Activated CD8-positive, alpha-beta T cell treated with anti-CD3 and anti-CD28 coated beads for 36 hours (primary cell): ENCODE results near the gene IRF2BP2. TPM values are rescaled to one million over a fixed set of nuclear protein-coding genes. Genes with fewer than 3 reads are reported as not detected.
A peak's percentile ranks its signal among the peaks of the same experiment; 100 is the strongest.

Source experiments
- ATAC-seq: fragments of 200-7000 bp; cut with Tn5 transposase; one replicate; pipeline ENCODE4 v1.10.0; 2021; ENCODE audit warnings: mild to moderate bottlenecking, moderate library complexity
- CTCF ChIA-PET: fragments of 350-600 bp; sonication (Branson Sonifier 250); formaldehyde crosslinking; loops from one replicate; lab custom pipeline; 2021; ENCODE audit warnings: antibody characterized with exemption; lab: Charles Lee
- POLR2A ChIA-PET: fragments of 350-600 bp; sonication (Branson Sonifier 250); formaldehyde crosslinking; loops from one replicate; lab custom pipeline; 2021; ENCODE audit warnings: antibody characterized with exemption; lab: Charles Lee
- DNase-seq: peaks from one replicate; pipeline ENCODE4 v3.0.0-alpha.2; 2020
- H3K27ac Mint-ChIP-seq: one replicate; pipeline ENCODE4 v1.8.0; 2021; ENCODE audit warnings: mild to moderate bottlenecking, mixed read lengths
- H3K27me3 Mint-ChIP-seq: one replicate; pipeline ENCODE4 v1.8.0; 2021; ENCODE audit warnings: mixed read lengths
- H3K36me3 Mint-ChIP-seq: one replicate; pipeline ENCODE4 v1.8.0; 2021; ENCODE audit warnings: low read depth, mixed read lengths
- H3K4me1 Mint-ChIP-seq: one replicate; pipeline ENCODE4 v1.8.0; 2021; ENCODE audit warnings: low read depth, mixed read lengths
- H3K4me3 Mint-ChIP-seq: one replicate; pipeline ENCODE4 v1.8.0; 2021; ENCODE audit warnings: mild to moderate bottlenecking, moderate library complexity, mixed read lengths
- H3K9me3 Mint-ChIP-seq: one replicate; pipeline ENCODE4 v1.8.0; 2021; ENCODE audit warnings: mixed read lengths
- intact Hi-C: fragments of 100-400 bp; cut with micrococcal nuclease; formaldehyde crosslinking; loops from one replicate; pipeline ENCODE4 v1.10.0; 2022
- total RNA-seq, 2 experiments: library from RNA; stranded (reverse); gene quantifications; one replicate each; pipeline ENCODE4 v1.2.3, GENCODE V29; 2021
- TF ChIP-seq, protein P1 (sequence below): fragments of 200-600 bp; IDR thresholded peaks from one replicate; pipeline ENCODE4 v1.8.0; 2022; ENCODE audit warnings: antibody characterized with exemption, mild to moderate bottlenecking

IRF2BP2 gene
- total RNA-seq, 2 experiments from 2014 or later = 148 to 155 TPM

DNA sequence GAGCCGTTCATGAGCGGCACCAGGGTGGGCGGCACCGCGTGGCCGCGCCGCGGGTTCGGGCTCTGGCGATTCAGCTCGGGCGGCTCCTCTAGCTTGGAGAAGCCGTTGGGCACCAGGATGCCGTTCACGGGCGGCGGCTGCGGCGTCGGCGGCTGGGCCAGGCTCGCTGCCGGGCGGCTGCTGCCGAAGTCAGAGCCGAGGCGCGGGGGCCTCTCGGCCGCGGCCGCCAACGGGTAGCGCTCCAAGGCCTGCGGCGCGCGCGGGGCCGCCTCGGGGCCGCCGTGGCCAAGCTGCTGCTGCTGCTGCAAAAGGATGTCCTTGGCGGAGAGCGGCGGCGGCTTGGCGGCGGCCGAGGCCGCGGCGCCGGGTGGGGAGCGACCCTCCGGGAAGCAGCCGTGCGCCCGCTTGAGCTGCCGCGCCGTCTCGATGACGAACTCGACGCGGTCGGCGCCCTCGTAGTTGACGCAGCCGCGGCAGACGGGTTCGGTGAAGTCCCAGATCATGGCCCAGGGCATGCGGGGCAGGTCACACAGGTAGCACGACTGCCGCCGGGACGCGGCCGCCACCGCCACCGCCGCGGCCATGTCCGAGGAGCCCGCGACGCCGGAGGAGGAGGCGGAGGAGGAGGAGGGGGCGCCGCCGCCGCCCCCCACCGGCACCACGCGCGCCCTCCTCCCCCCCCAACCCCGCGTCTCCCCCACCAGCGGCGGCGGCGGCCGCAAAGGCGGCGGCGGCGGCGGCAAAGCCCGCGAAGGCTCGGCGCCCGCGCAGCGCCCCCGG is 877 bp downstream of the IRF2BP2 start:
- Mint-ChIP-seq H3K36me3 (peaks cover 46% of the 10 kb centered on the region), H3K4me3 (peak overlapping the region; percentile 71), H3K27me3 (no peaks in the 10 kb centered on the region), H3K27ac (peak overlapping the region; percentile 87), H3K9me3 (no peaks in the 10 kb centered on the region), H3K4me1 (peaks cover 31% of the 10 kb centered on the region)
- intact Hi-C loops = no loop called here
- TF ChIP-seq, protein P1, sequence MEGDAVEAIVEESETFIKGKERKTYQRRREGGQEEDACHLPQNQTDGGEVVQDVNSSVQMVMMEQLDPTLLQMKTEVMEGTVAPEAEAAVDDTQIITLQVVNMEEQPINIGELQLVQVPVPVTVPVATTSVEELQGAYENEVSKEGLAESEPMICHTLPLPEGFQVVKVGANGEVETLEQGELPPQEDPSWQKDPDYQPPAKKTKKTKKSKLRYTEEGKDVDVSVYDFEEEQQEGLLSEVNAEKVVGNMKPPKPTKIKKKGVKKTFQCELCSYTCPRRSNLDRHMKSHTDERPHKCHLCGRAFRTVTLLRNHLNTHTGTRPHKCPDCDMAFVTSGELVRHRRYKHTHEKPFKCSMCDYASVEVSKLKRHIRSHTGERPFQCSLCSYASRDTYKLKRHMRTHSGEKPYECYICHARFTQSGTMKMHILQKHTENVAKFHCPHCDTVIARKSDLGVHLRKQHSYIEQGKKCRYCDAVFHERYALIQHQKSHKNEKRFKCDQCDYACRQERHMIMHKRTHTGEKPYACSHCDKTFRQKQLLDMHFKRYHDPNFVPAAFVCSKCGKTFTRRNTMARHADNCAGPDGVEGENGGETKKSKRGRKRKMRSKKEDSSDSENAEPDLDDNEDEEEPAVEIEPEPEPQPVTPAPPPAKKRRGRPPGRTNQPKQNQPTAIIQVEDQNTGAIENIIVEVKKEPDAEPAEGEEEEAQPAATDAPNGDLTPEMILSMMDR = no peak
- DNase-seq (peak; percentile 83), ATAC-seq (peak; percentile 2)
- POLR2A ChIA-PET = interaction anchor here (0.8 to 6.9 kb wide), 21 partner anchors 9 to 552 kb away, joined by 3 to 132 read pairs (median 6); partner anchors contain the start of gene RBM34
- CTCF ChIA-PET = interaction anchor here (0.7 to 1.9 kb wide), 4 partner anchors 108 to 127 kb away, joined by 3 to 5 read pairs (median 4); no protein-coding TSS in a partner anchor

DNA sequence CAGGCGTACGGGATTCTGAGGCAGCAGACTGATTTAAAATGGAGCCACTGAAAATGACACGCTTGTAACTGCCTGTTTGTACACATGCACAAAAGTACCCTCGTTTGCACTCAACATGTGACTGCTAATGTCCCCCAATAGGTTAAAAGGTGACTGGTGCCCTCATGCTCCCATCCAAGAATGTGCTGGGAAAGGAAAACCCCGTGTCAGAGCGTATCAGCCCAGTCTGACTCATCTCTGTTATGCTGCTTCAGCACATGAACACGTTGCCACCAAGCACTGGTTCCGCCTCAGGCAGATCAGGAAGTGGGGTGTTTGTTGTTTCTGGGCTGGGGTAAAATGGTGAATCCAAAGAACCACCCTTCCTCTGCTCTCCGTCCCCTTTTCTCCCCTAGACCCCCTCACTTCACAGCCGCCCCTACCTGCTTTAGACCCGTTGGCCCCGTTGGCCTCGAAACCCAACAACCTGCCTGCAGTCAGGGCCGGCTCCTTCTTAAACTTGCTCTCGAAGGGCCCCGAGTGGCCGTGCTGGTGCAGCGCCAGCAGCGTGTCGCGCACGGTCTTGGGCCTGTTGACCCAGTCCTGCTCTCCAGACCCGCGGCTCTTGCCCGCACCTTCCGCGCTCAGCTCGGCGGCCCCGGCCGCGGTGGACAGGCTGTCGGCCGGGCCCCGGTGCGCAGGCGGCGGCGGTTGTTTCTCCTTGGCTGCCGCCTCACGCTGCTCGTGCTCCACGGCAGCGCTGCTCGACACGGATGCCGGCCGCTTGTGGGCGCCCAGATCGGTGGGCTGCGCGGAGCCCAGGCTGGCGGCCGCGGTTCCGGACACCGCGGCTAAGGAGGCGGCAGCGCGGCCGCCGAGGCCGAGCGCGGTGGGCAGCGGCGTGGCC is 1.7 kb downstream of the IRF2BP2 start:
- peaks cover 28% of the 10 kb centered on the region for H3K4me1 Mint-ChIP-seq
- ATAC-seq = peak; percentile 31
- TF ChIP-seq, protein P1 = no peak
- no peaks in the 10 kb centered on the region for H3K27me3 Mint-ChIP-seq
- DNase-seq = peak; percentile 88
- H3K36me3 Mint-ChIP-seq = peaks cover 50% of the 10 kb centered on the region
- POLR2A ChIA-PET = interaction anchor here (0.8 to 6.9 kb wide), 12 partner anchors 8 to 519 kb away, joined by 3 to 132 read pairs (median 12); no protein-coding TSS in a partner anchor
- H3K27ac Mint-ChIP-seq = peak overlapping the region; percentile 98
- CTCF ChIA-PET = interaction anchor here (0.7 to 1.7 kb wide), 3 partner anchors 108 to 128 kb away, joined by 3 to 5 read pairs (median 3); no protein-coding TSS in a partner anchor
- peak overlapping the region; percentile 87 for H3K4me3 Mint-ChIP-seq
- H3K9me3 Mint-ChIP-seq = no peaks in the 10 kb centered on the region
- intact Hi-C loops = no loop called here

DNA sequence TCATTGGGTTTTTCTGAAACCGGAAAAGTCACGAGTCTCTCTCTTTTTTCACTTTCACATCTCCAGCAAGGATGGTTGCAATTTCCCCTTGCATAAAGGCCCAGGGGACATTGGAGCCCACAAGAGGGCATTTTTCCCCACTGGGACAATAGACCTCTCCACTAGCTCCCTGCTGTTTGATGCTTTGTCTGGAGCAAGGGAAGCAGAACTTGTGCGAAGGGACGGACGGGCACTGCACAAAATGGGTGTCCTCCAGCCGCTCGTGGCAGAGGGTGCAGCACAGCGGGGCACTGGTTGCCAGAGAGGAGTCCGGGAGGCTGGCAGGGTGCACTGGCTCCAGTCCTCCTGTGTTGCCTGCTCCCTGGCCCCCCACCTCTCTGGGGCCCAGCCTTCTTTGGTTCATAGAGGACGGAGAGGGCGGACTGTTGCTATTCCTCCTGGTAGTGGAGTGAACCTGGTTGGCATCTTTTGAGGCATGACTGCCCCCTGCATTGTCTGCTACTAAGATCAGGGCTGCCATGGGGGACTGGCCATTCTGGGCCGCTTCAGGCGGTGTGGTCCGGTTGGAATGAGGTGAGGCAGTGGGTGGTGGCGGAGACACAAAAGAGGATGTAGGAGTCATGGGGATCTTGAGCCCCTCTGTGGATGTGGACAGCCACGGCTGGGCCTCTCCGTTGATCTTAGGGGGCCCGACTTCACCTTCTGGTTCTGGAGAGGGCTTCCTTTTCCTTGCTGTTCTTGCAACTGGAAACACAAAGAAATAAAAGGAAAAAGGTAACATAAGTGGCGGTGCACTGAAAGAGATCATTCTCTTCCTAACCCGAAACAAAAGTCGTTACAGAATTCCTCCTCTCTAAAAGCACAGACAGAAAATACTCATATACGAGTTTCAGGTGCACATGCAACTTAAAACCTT is 2.6 kb downstream of the IRF2BP2 start:
- DNase-seq = peak; percentile 41
- peak overlapping the region; percentile 87 for H3K4me3 Mint-ChIP-seq
- POLR2A ChIA-PET = interaction anchor here (1.1 kb wide), 1 partner anchor 116 kb away, joined by 4 read pairs; no protein-coding TSS in a partner anchor
- no peaks in the 10 kb centered on the region for H3K27me3 Mint-ChIP-seq
- H3K27ac Mint-ChIP-seq = peak overlapping the region; percentile 98
- CTCF ChIA-PET = interaction anchor here (1.1 kb wide), 1 partner anchor 163 kb away, joined by 3 read pairs; no protein-coding TSS in a partner anchor
- H3K36me3 Mint-ChIP-seq = peaks cover 58% of the 10 kb centered on the region
- intact Hi-C loops = no loop called here
- TF ChIP-seq, protein P1 = peak; percentile 6
- ATAC-seq = no peak
- peaks cover 26% of the 10 kb centered on the region for H3K4me1 Mint-ChIP-seq
- no peaks in the 10 kb centered on the region for H3K9me3 Mint-ChIP-seq

DNA sequence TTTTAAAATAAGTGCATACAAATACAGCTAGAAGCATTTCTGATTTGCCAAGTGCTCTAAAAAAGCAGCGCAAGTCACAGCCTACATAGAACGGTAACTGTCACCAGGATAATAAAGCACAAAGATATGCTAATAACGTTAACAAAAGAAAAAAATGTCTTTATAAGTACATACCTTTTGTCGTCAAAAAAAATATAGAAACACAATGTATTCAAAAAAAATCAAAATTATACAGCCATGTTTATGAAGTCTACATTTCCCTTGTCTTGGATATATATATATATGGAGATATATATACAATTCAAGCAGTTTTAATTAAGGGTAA is 3.2 kb downstream of the IRF2BP2 start:
- H3K27ac Mint-ChIP-seq = peak overlapping the region; percentile 98
- peak overlapping the region; percentile 87 for H3K4me3 Mint-ChIP-seq
- POLR2A ChIA-PET = interaction anchor here (1.0 to 1.1 kb wide), 2 partner anchors 111 to 117 kb away, joined by 3 to 4 read pairs; no protein-coding TSS in a partner anchor
- DNase-seq = no peak
- H3K9me3 Mint-ChIP-seq = no peaks in the 10 kb centered on the region
- H3K36me3 Mint-ChIP-seq = peaks cover 61% of the 10 kb centered on the region
- CTCF ChIA-PET = interaction anchor here (1.1 kb wide), 1 partner anchor 163 kb away, joined by 3 read pairs; no protein-coding TSS in a partner anchor
- no peaks in the 10 kb centered on the region for H3K27me3 Mint-ChIP-seq
- no peak for ATAC-seq
- peaks cover 27% of the 10 kb centered on the region for H3K4me1 Mint-ChIP-seq
- TF ChIP-seq, protein P1 = peak; percentile 4
- intact Hi-C loops = no loop called here
